ENCODE data around the gene POLR3H. TPM values are rescaled to one million over a fixed set of nuclear protein-coding genes. Genes with fewer than 3 reads are reported as not detected.

POLR3H gene
- total RNA-seq, 1 experiment from 2014 or later, result 20.0 TPM

- peak; percentile 55 for DNase-seq (ENCODE audit: low read depth)
Observed at GRCh38 chr22:41517172-41518047, 26.9 kb downstream of the POLR3H start.

GRCh38 chr22:41516462-41516861 lies 27.8 kb downstream of the POLR3H start:
- no peak for DNase-seq (ENCODE audit: low read depth)

GRCh38 chr22:41513391-41513790 lies 30.9 kb downstream of the POLR3H start:
- DNase-seq (ENCODE audit: low read depth), result no peak

DNA sequence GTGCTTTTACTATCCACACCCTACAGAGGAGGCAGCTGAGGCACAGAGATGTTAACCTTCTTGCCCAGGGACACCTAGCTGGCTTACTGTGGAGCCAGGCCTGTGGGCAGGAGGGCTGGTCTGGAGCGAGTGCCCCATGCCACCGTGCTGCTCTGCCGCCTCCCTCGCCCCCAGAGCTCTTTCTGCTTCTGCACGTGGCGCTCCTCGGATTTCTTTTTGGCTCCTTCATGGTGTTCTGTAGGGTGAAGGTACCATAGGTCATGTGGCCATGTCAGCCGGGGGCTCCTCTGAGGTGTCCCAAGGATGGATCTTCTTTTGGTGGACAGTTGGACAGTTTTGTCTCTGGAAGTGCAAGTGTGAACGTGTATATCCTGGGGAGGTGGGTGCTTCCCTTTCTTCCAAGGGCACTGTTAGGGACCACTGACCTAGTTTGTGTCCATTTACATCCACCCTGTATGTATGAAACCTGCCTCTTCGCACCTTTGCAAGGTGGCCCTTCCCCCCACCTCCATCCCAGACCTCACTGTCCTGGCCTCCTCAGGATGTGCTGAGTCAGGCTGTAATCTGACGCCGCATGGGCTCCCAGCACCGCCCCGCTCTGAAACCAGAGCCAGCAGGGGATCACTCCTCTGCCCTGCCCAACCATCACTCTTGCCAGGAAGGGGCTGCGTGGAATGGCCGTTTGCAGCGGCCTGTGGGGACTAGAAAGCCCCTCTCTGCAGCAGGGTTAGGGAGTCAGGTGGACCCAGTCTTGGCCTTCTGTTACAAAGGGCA lies 31.7 kb downstream of the POLR3H start:
- DNase-seq (ENCODE audit: low read depth), result peak; percentile 60

- no peak for DNase-seq (ENCODE audit: low read depth)
Observed at GRCh38 chr22:41511521-41511968, 32.7 kb downstream of the POLR3H start.

DNA sequence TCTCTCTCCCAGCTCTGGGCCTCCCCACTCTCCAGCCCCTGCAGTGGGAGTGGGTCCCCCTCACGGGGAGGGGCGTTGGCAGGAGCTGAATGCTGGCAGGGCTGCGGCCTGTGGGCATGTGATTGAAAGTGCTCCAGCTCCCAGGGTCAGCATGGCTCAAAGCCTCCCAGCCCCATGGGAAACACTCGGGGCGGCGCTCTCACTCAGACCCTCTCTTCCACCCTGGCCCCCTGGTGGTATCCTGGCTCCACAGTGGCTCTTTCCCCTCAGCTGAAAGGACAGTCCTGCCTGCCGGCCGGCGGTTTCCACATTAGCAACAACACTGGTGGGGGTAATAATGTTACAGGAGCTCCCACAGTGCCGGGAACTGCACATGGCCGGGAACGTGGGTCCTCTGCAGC lies 35.5 kb downstream of the POLR3H start:
- DNase-seq (ENCODE audit: low read depth), result no peak

GRCh38 chr22:41507330-41508063 lies 36.8 kb downstream of the POLR3H start:
- no peak for DNase-seq (ENCODE audit: low read depth)

- DNase-seq (ENCODE audit: low read depth), result no peak
Observed at GRCh38 chr22:41505511-41506220, 38.6 kb downstream of the POLR3H start.

GRCh38 chr22:41504816-41505215 lies 39.5 kb downstream of the POLR3H start:
- no peak for DNase-seq (ENCODE audit: low read depth)

GRCh38 chr22:41504397-41504796 lies 39.9 kb downstream of the POLR3H start:
- DNase-seq (ENCODE audit: low read depth), result peak; percentile 86

- DNase-seq (ENCODE audit: low read depth), result peak; percentile 21
Observed at GRCh38 chr22:41501209-41501608, 43.1 kb downstream of the POLR3H start.

DNA sequence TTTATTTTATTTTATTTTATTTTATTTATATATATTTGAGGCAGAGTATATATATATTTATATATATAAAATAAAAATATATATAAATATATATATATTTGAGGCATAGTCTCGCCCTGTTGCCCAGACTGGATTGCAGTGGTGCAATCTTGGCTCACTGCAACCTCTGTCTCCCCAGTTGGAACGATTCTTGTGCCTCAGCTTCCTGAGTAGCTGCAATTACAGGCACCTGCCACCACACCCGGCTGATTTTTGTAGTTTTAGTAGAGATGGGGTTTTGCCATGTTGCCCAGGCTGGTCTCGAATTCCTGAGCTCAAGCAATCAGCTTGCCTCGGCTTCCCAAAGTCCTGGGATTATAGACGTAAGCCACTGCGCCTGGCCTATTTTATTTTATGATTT lies 44.0 kb downstream of the POLR3H start:
- no peak for DNase-seq (ENCODE audit: low read depth)

DNA sequence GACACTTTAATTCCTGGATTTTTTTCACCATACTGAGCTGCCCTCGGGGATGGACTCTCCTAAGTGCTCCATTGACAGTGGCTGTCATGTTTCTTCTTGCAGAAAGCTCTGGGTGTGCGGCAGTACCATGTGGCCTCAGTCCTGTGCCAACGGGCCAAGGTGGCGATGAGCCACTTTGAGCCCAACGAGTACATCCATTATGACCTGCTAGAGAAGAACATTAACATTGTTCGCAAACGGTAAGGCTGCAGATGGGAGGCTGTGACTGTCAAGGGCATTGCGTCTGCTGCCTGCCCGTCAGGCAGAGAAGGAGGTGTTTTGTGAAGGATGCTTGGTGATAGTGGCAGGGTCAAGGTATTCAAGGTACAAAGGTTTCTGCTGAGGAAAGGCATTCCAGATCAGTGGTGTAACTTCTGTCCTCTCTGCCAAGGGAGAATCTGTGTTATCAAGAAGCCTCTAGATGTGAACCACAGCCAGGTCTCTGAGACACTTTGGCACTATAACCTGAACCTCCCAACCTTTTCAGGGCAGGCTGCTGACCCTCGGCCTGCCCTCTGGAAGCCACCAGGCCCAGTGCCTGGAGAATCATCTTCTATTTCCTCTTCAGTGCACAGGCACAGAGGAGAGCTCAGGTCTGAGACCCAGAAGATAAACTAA lies 44.5 kb downstream of the POLR3H start:
- DNase-seq (ENCODE audit: low read depth), result no peak

DNA sequence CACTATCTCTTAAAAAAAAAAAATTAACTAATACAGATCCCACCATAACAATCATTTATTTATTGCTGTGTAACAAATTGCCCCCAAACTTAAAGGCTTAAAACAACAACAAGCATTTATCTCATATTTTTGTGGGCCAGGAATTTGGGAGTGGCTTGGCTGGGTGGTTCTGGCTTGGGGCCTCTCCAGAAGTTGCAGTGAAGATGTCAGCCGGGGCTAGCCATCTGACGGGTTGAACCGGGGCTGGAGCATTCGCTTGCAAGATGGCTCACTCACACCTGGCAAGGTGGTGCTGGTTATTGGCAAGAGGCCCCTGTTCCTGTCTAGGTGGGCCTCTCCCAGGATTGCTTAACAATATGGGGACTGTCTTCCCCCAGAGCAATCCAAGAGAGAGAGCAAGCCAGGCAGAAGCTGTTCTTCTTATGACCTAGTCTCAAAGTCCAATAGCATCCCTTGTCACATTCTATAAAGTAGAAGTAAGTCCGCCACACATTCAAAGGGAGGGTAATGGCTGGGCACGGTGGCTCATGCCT lies 45.9 kb downstream of the POLR3H start:
- DNase-seq (ENCODE audit: low read depth), result no peak

DNA sequence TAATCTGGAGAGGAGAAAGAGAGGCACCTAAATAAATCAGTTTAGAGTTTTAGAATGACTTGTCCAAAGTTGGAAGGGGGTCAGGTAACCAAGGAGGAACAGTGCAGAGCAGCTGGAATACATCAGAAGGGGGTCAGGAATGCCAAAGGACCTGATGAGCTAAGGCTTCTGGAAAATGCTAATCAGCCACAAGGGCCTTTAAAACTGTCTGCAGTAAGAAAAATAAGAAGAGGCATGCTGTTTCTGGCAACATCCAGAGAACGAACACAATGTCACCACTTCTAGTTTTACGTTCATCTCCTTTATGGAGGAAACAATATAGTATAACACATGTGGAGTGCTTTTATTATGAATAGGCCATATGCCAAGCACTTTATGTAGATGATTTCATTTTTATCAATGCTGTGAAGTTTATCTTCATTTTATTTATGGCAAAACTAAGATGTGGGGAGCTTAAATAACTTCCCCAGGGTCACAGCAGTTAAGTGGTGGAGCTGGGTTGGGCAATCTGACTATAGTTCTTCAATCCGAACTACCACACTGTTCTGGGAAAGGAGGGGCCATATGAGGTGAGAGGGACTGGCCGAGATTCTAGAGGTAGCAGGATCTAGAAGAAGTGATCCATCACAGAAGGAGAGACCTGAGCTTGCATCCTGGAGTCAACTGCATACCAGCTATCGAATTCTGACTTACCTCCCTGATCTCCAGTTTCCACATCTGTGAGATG lies 52.7 kb downstream of the POLR3H start:
- no peak for DNase-seq (ENCODE audit: low read depth)

- no peak for DNase-seq (ENCODE audit: low read depth)
Observed at GRCh38 chr22:41488596-41489385, 55.5 kb downstream of the POLR3H start.

DNA sequence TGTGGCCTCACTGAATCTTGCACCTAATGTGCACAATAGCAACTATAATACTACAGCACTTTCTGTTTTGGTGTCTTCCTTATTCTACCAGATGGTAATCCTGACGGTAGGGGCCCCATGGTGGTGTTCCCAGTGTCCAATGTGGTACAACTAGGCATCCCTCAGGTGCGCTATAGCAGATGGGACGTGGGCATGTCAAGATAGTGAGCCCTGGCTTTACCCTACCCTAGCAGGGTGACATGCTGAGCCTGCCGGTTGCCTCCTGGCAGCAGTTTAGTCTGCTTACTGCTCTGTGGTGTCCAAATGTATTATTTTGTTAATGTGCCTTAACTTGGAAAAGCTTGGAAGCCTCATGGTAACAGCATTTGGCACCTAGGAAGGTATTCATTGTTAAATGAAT lies 56.2 kb downstream of the POLR3H start:
- no peak for DNase-seq (ENCODE audit: low read depth)

DNA sequence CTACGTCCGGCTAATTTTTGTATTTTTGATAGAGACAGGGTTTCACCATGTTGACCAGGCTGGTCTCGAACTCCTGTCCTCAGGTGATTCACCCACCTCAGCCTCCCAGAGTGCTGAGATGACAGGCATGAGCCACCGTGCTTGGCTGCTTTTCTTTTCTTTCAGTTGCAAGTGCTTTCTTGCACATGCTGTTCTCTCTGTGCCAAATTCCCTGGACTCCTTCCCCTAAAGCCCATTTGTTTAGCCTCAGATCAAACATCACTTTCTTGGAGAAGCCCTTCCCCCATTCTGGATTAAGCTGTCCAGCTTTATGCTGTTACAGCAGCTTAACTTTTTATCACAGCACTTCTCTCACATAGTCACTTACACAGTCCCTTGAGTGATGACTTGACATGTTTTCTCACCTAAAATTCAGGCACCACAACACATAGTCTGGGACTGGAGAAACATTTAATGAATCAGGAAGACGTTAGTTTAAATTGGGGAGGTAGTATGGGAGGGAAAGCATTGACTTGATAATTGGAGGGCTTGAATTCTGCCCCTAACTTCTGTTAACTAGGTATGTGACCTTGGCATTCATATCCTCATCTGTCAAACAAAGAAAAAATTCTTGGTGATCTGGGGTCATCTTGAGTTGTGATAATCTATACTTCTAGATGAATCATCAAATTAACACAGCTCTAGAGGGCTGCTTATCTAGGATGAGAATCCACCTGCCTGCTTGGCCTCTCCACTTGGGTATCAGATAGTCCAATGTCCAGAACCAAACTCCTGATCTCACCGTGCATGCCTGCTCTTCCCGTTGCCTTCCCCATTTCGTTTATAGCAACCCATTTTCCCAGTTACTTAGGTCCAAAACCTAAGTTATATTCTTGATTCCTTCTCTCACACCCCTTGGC lies 57.0 kb downstream of the POLR3H start:
- no peak for DNase-seq (ENCODE audit: low read depth)

All from LHCN-M2 (cell line).